GM19043 (cell line): ENCODE measurements around the gene FAM149B1.
"Not testable (repeated sequence)": the region's sequence is repeated elsewhere in the genome, so short reads cannot be mapped to it uniquely, and the experiment has no call there.

Experiments used
- ATAC-seq: cut with Tn5 transposase; IDR thresholded peaks from one replicate; pipeline ENCODE4 v1.9.1; 2021; ENCODE audit warnings: low read depth; ENCODE audit not compliant: unreplicated experiment

The FAM149B1 gene

DNA sequence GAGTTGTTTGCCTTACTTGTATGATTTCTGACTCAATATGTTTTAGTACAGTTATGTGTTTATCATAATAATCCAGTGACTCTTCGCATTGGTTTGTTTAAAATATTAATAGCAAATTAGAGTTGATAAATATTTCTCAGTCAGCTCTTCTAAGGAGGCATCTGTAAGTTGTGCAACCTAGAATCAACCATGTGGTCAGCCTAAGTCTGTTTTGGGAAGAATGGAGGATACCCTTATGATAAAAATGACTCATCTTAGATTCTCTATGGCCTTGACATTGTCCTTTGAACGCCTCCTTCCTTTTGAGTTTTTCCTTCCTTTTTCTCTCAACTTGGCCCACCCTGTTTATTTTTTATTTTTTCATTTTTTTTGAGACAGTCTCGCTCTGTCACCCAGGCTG lies 60.3 kb downstream of the FAM149B1 start:
- ATAC-seq, result no peak

DNA sequence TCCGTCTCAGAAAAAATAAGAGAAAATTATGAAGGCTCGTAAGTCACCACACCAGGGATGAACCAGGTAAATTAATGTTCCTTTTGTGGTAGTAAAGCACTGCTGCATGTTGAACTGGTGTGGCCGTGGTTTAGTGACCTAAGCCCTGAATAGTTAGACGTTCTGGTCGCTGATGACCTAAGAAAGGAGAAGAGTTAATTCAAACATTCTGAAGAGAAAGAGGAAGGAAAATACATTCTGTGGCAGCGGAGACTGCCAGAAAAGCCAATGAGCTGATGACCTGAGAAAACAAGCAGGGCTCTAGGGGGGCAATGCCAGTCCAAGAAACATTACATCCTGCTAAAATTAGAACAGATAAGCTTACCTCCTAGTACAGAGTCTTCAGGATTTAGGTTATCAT lies 61.6 kb downstream of the FAM149B1 start:
- no peak for ATAC-seq

DNA sequence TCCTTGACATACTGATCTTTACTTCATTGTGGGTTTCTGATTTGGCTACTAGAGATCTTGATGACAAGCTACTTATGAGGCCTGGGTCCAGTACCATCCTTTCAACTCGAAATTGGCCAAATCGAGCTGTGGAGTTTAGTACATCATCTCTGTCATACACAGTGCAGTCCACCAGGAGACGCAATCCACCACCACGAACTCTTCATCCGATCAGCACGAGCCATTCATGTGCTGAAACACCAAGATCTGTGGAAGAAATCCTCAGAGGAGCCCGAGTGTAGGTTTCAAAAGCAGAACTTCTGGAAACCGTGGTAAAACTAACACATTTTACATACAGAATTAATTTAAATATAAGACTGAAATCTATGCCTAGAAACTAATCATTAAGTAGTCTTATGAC lies 65.0 kb downstream of the FAM149B1 start:
- ATAC-seq, result no peak

DNA sequence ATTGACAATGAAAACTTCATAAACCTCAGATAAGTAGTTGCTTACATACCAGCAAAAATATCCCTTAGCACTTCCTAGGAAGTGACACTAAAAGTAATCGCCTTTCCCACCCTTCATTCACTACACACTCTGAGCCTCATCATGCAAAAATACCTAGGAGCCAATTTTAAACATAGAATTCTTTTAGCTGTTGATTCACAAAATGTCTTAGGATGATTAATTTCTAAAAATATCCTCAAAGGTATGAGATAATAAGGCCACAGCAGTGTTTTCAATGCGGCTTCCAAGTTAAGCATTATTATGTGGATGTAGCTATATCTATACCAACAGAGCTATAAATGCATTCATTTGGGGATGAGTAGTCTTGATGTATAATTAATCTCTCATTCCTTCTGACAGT lies 66.0 kb downstream of the FAM149B1 start:
- no peak for ATAC-seq

DNA sequence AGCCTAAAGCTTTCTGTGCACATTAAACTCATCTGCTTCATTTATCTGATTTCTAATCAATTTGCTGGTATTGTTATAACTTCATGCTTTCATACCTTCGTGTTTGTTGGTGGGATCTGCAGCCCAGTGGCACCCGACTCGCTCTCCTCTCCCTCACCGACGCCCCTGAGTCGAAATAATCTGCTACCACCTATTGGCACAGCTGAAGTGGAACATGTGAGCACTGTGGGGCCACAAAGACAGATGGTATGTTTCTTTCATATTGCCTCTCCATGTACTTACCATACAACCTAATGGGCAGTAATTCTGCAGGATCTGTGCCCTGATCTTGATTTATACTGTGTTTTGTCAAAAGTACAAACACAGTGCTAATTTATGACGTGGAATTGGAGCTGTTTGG lies 66.8 kb downstream of the FAM149B1 start:
- no peak for ATAC-seq

DNA sequence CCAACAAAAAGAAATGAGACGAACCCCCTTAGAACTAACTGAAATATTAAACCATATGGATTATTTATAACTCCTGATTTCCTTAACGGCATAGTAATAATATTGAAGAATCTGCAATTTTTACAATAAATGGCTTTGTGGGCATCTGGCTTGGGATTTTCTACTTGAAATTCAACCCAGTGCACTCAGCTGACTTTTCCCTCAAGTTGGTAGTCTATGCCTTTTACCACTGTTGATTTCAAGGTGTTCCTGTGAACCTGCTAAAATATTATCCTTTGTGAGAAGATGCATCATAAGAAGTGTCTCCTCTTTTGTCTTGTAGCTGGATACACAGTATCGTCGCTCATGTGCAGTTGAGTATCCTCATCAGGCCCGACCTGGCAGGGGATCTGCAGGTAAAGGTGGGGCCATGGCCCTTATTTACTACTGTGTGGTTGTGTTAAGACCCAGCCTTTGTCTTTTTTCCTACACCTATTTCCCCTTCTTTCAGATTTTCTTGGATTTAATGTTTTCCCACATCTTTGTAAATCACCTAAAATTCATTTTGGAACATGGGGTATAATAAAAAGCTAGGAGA lies 71.2 kb downstream of the FAM149B1 start:
- ATAC-seq, result no peak

DNA sequence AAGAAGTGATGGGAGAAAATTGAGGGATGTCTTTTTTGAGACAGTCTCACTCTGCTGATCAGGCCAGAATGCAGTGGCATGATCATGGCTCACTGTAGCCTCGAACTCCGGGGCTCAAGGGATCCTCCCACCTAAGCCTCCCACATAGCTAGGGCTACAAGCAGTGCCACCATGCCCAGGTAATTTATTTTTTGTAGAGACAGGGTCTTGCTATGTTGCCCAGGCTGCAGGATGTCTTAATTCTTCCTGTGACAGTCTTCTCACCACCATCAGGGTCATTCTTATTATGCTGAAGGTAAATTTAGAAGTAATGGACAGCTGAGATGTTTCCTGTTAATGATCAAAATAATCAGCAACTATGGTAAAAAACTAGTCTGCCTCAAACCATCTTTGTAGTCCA lies 72.0 kb downstream of the FAM149B1 start:
- no peak for ATAC-seq

DNA sequence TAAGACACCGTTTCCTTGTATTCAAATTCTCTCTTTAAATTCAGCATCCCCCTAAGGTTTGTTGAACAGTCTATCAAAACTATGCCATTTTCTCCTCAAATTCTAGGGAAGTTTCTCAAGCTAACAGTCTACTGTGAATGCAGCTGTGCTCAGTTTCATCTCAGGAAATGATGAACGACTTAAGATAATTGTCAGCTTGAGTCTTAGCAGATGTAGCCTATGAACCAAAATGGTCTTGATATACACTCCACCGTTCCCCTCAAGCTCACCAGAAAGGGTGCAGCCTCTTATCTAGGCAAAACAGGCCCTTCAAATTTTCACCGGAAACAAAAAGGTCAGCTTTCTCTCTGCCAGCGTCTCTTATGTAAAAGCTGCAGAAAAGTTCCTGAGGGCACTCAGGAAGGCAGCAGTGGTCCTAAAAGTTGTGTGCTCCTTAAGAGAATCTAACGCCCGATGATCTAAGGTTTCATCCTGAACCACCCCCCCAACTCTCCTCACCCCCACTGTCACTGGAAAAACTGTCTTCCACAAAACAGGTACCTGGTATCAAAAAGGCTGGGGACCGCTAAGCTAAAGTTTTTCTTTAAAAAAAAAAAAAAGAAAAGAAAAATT lies 77.1 kb downstream of the FAM149B1 start:
- ATAC-seq, result no peak

DNA sequence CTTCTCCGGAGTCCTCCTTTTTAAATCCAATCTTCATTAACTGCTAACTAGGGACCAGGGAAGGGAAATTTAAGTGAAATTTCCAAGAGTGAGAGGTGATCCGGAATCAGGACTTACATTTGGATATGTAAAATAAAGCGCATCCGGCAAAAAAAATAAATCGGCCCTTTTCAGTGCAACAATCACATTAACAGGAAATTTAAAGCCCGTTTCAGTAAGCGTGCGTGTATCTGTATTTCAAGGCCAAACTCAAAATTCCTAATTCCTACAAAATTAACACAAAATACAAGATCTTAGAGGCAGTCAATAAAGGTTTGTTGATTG lies 78.4 kb downstream of the FAM149B1 start:
- no peak for ATAC-seq

DNA sequence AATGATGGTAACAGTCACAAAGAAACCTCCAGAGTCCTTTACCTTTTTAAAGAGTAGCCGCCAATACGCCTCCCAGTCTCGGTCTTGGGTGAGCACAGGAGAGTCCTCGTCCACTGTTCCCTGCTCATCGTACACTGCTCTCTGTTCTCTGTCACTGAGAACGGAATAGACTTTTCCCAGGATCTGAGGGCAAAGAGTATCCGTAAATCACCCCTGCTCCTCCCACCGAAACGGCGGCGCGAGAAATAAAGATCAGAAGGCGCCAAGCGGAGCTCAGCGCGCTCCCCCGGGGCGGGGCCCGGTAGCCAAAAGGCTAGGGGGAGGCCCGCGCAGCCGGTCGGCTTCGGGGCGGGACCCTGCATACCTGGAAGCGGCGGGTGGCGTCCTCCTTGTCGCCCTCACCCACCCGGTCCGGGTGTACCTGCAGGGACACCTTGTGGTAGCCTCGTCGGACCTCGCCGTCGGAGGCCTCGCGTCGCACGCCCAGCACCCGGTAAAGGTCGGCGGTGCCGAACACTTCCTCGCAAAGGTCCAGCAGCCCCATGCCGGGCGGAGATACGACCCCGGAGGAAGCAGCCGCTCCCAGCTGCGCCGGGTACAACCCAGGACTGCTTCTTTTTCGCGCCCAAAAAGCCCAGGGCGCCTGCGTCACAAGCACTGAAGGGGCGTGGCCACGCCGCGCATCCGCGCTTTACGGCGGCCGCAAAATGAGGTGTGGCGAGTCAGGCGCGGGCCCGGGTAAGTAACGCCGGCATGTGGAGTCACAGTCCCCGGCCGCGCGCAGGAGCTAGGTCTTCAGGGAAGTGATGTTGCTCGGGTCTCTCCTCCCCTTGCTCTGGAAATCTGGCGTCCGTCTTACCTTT lies 79.0 kb downstream of the FAM149B1 start, which contains the start of gene DNAJC9:
Gene DNAJC9, minus strand, starts transcription at position 610 of the 863 bp plus-strand sequence. Its CDS starts 66 bp downstream, at position 544.
- ATAC-seq, result peak; percentile 73

DNA sequence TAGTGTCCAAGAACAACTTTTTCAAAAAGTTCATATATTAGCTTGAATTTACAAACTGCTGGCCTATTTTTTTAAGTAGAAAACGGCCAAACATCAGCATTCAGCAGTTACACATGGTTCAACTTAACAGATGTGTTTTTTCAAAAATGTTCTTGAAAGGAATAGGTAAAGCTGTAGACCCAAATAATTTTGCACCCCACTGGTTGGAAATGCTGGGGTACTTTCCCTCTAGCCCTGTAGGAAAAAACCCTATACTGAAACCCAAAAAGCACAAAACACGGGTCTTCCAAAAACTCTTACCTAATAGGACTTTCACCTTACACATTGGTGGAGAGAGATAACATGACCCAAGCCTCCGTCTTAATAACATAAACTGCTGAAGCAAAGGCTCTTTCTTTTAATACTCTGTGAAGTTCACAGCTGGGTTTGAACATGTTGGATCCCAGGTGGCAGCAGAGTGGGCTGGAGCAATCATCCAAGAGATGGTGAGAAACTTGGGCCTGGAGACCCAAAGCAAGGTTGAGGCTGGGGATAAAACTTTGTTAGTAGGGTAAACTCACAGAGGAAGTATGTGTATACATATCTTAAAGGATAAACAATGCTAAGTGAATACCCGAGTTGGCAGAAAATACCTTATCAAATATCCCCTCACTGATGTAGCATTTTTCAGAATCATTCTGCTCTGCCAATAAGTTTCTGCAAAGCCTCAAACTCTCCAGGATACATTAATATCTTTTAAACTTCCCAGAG lies 79.8 kb downstream of the FAM149B1 start:
- ATAC-seq, result no peak

DNA sequence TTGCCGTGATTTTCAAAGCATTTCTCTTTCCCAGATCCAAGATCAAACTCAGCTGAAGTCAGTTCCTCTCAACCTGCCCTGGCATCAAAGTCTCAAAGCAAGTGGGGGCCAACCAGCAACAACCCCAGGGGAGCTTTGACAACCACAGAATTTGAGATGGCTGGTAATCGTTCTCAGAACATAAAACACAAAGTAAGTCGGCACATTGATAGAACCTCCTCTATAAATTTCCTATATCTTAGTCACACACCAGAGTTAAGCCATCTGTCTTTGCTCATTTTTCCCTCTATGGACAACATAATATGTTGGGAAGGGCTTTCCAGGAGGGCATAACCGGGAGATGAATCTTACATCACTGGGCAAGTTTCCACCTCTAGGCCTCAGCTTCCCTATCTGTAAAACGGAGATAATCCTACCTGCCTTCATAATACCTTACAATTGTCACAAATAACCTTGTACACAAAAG lies 80.4 kb downstream of the FAM149B1 start:
- no peak for ATAC-seq

DNA sequence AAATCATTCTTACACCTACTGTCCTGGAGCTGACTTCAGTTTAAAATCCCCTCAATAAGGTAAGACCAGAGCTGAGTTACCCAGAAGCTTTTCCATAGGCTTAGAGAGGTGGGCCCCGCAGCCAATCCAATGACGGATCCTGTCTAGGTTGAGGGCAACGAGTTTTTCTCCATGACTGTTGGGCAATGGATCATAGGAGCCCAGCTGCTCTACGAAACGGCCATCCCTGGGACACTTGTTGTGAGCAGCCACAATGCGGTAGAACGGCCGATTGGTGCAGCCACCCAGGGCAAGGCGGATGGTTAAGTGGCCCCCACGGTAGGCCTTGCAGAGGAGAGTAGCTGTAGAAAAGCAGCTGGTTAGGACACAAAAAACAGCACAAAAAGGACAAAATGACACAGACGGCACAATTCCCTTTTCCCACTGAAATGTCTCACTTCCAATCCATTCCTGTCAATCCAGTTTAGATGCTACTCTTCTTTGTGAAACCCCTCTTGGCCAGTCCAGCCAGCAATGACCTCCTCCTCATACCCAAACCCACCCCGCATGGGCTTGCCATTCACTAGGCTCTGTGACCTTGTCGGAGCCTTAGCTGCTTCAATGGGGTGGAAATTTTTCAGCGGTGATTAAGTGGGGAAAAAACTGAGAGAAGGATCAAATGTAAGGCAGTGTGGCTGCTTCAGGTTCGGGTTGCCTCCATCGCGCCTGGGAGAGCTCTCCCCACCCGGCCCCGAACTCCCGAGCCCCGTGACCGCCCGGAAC lies 83.9 kb downstream of the FAM149B1 start:
- peak; percentile 40 for ATAC-seq

DNA sequence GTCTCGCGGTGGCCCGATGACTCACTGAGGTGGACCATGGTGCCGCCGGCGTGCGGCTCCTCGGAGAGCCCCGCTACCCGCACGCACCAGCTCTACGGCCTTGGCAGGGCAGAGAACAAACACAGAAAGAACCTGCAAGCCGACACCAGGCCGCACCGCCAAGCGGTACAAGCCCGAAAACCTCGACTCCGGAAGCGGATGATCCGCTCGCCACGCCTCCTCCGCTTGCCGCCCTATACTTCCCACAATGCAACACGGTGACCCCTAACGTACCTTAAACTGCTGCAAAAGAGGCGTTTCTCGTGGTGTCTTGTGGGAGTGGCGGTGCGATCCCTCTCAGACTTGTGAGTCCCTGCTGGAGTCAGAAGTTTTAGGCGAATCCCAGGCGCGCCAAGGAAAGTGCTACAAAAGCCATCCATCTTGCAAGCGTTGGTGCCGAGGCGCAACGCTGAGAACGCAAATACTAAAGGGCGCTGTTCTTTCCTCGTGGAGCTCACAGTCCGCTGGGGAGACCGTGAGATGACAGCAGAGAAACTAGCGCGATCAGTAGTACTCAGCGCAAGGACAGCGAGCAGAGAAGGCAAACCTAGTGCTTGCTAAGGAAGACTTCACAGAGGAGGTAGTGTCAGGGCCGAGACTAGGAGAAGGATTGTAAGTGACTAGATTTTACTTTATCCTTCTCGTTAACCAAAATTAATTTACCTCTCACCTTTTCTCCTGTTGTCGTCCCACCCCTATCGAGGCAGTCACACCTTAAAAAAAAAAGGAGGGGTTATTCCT lies 84.7 kb downstream of the FAM149B1 start, which contains the start of gene MRPS16:
Gene MRPS16, minus strand, starts transcription at position 200 of the 780 bp plus-strand sequence. Its CDS starts 162 bp downstream, at position 38.
- peak; percentile 80 for ATAC-seq

DNA sequence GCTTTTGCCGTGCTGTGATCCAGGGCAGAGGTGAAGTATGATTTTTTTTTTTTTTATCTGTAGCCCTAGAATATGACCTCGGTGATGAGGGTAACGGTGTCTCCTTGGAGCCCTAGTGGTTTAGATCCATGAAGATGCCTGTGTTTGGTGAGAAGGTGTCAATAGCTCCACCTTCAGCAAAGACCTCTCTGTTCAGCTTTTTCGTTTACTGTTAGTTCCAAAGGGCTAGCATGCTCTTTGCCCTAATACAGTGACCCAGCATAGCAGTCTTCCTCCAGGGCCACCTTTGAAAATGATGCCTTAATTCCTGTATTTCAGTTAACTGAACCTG lies 85.3 kb downstream of the FAM149B1 start:
- ATAC-seq, result no peak

DNA sequence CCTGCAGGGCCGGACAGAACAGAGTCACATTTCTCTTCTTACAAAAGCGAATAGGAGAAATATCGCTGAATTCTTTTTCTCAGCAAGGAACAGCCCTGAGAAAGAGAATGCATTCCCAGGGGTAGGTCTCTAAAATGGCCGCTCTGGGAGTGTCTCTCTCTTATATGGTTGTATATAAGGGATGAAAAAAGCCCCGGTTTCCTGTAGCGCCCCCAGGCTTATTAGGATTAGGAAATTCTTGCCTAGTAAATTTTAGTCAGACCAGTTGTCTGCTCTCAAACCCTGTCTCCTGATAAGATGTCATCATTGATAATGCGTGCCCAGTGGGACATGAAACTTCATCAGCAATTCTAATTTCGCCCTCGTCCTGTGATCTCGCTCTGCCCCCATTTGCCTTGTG lies 90.7 kb downstream of the FAM149B1 start:
- not testable (repeated sequence) for ATAC-seq

DNA sequence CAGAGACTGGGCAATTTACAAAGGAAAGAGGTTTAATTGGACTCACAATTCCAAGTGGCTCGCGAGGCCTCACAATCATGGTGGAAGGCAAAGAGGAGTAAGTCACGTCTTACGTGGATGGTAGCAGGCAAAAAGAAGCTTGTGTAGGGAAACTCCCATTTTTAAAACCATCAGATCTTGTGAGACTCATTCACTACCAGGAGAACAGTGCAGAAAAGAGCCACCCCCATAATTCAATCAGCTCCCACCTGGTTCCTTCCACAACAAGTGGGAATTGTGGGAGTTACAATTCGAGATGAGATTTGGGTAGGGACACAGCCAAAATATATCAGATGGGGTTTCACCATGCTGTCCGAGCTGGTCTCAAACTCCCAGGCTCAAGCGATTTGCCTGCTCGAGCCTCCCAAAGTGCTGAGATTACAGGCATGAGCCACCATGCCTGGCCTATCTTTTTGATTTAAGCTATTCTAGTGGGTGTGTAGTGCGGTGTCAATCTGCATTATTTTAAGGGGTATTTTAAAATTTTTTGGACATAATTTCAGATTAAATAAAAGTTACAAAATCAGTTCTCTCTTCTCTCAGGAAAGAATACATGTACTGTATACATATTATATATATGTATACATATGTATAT lies 93.6 kb downstream of the FAM149B1 start:
- ATAC-seq, result no peak

DNA sequence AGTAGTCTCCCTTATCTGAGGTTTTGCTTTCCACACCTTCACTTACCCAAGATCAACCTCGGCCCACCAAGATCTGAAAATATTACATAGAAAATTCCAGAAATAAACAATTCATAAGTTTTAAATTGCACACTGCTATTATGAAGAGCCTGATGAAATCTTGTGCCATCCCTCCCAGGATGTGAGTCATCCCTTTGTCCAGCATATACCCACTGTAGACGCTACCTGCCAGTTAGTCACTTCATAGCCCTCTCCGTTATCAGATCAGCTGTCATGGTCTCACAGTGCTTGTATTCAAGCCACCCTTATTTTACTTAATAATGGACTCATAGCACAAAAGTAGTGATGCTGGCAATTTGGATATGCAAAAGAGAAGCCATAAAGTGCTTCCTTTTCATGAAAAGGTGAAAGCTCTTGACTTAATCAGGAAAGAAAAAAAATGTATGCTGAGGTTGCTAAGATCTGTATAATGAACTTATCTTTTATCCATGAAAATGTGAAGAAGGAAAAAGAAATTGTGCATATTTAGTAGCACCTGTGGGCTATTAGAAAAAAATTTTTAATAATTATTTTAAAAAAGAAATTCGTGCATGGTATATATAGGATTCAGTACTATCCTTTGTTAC lies 94.3 kb downstream of the FAM149B1 start:
- ATAC-seq, result no peak
